SK-N-MC (cell line): ENCODE results near the gene PRKAR2A.

ENCODE experiments used
- EZH2 ChIP-seq: fragments of 200-600 bp; sonication (generic); IDR thresholded peaks from one replicate; pipeline ENCODE4 v1.6.1; 2017; ENCODE audit warnings: antibody characterized with exemption
- FOXP2 ChIP-seq: optimal IDR thresholded peaks from 2 replicates; pipeline ENCODE3; 2011; ENCODE audit warnings: mild to moderate bottlenecking, moderate library complexity; ENCODE audit not compliant: insufficient read depth; ENCODE audit errors: extremely low read length, control extremely low read depth
- POLR2AphosphoS5 ChIP-seq: IDR thresholded peaks from 2 replicates; pipeline ENCODE4 v1.6.1; 2012; ENCODE audit warnings: mild to moderate bottlenecking, low read depth, low read length, borderline replicate concordance

GRCh38 chr3:48698891-48699290, 148.8 kb downstream of the PRKAR2A start:
- TF ChIP-seq EZH2 (no peak), POLR2AphosphoS5 (no peak), FOXP2 (no peak)
